Thymus (tissue), 14 donors: ENCODE measurements around the gene C2orf78. TPM values are rescaled to one million over a fixed set of nuclear protein-coding genes. Genes with fewer than 3 reads are reported as not detected.
"Not testable (repeated sequence)": the region's sequence is repeated elsewhere in the genome, so short reads cannot be mapped to it uniquely, and the experiment has no call there.

Experiments
- DNase-seq, 9 donors: peaks; one replicate each; pipeline ENCODE4 v3.0.0-alpha.2; 2013; ENCODE audit warnings: low spot score in 9 of 9, low read depth in 6 of 9, missing footprints in 1 of 9
- H3K27ac ChIP-seq, 2 donors: one replicate each; pipeline ENCODE4 v1.5.1; 2013; ENCODE audit warnings: control low read depth in 1 of 2, low read depth in 1 of 2, low read length in 1 of 2, mild to moderate bottlenecking in 1 of 2, moderate library complexity in 1 of 2
- H3K27me3 ChIP-seq, 2 donors: one replicate each; pipeline ENCODE4 v1.5.1; 2013; ENCODE audit warnings: low read length in 1 of 2; ENCODE audit not compliant: control insufficient read depth in 2 of 2, insufficient read depth in 1 of 2
- H3K36me3 ChIP-seq, 2 donors: one replicate each; pipeline ENCODE4 v1.5.1; 2013; ENCODE audit warnings: low read length in 1 of 2, mild to moderate bottlenecking in 1 of 2, moderate library complexity in 1 of 2; ENCODE audit not compliant: control insufficient read depth in 2 of 2, insufficient read depth in 2 of 2
- H3K4me1 ChIP-seq, 2 donors: one replicate each; pipeline ENCODE4 v1.5.1; 2013; ENCODE audit warnings: low read length in 2 of 2; ENCODE audit not compliant: control insufficient read depth in 2 of 2, insufficient read depth in 2 of 2
- H3K4me3 ChIP-seq, 2 donors: one replicate each; pipeline ENCODE4 v1.5.1; 2013; ENCODE audit warnings: low read length in 2 of 2, control low read depth in 1 of 2, mild to moderate bottlenecking in 1 of 2
- H3K9me3 ChIP-seq, 2 donors: one replicate each; pipeline ENCODE4 v1.5.1; 2013; ENCODE audit warnings: low read length in 1 of 2, mild to moderate bottlenecking in 1 of 2; ENCODE audit not compliant: control insufficient read depth in 2 of 2, insufficient read depth in 1 of 2
- WGBS: extraction: QIAGEN DNeasy Blood & Tissue Kit; methylation state at CpG from one replicate; pipeline ENCODE4 v1.1.7; 2013; 5-methylcytosine and 5-hydroxymethylcytosine counted together
- long read RNA-seq, 10 donors: transcript quantifications; one replicate each; lab custom pipeline, GENCODE V29; 2026
- polyA plus RNA-seq: library from polyadenylated mRNA; stranded (reverse); fragments of 200-250 nt; gene quantifications from one replicate; pipeline ENCODE4 v1.2.3, GENCODE V29; 2013
- total RNA-seq: library from RNA; stranded (reverse); fragments of 120-200 nt; gene quantifications from one replicate; pipeline ENCODE4 v1.2.4, GENCODE V29; 2013
- donor health status: healthy.

C2orf78 gene
- total RNA-seq (not detected), polyA plus RNA-seq (0.02 TPM)
- long read RNA-seq, donor 1, result 0 reads
- long read RNA-seq, donor 2, result 0 reads
- long read RNA-seq, donor 3, result 0 reads
- long read RNA-seq, donor 4, result 0 reads
- long read RNA-seq, donor 5, result 0 reads
- long read RNA-seq, donor 6, result 0 reads
- long read RNA-seq, donor 7, result 0 reads
- long read RNA-seq, donor 8, result 0 reads
- long read RNA-seq, donor 9, result 0 reads
- long read RNA-seq, donor 10, result 0 reads

- 69% methylated on average over 3 of the region's 3 CpGs for WGBS
- H3K4me3 ChIP-seq, H3K27me3 ChIP-seq, H3K36me3 ChIP-seq, DNase-seq, H3K27ac ChIP-seq, H3K4me1 ChIP-seq, H3K9me3 ChIP-seq: not testable (repeated sequence)
Measured at GRCh38 chr2:73783883-73784282, at the start of gene C2orf78. Gene C2orf78 (plus strand): TSS chr2:73784183. CDS start chr2:73784310, 127 bp downstream.

- Histone ChIP-seq H3K27me3 (peaks cover 0 to 3% of the 10 kb centered on the region in 2 donors), H3K4me3 (peak overlapping the region; percentile 60 to 98), H3K36me3 (peaks cover 7 to 24% of the 10 kb centered on the region in 2 donors), H3K4me1 (peaks cover 3 to 10% of the 10 kb centered on the region in 2 donors), H3K27ac (peak overlapping the region in 1 of 2 donors; percentile 26), H3K9me3 (peaks cover 0 to 13% of the 10 kb centered on the region in 2 donors)
- 15% methylated on average over 8 of the region's 8 CpGs for WGBS
- DNase-seq, result peak in 1 of 9 donors; percentile 17
Measured at GRCh38 chr2:73736378-73736777, 47.6 kb upstream of the C2orf78 start.

- 1% methylated on average over 49 of the region's 49 CpGs for WGBS
- peaks cover 0 to 13% of the 10 kb centered on the region in 2 donors for H3K9me3 ChIP-seq
- peaks cover 7 to 17% of the 10 kb centered on the region in 2 donors for H3K36me3 ChIP-seq
- peaks cover 3 to 10% of the 10 kb centered on the region in 2 donors for H3K4me1 ChIP-seq
- peak within 1 kb of the TSS; percentile 60 to 98 for H3K4me3 ChIP-seq
- DNase-seq, result peak; percentile 89 to 97 (median 94)
- peaks cover 0 to 3% of the 10 kb centered on the region in 2 donors for H3K27me3 ChIP-seq
- H3K27ac ChIP-seq, result peak within 1 kb of the TSS; percentile 81 to 82
Measured at GRCh38 chr2:73736855-73737779, 46.9 kb upstream of the C2orf78 start, which contains the start of gene TPRKB. Gene TPRKB (minus strand): TSS chr2:73737345. CDS start chr2:73734569, 2,776 bp downstream.

GRCh38 chr2:73739101-73739500 lies 44.9 kb upstream of the C2orf78 start:
- Histone ChIP-seq H3K4me1 (peaks cover 3 to 10% of the 10 kb centered on the region in 2 donors), H3K4me3 (no peak overlapping the region), H3K27ac (no peak overlapping the region), H3K27me3 (peaks cover 0 to 3% of the 10 kb centered on the region in 2 donors), H3K9me3 (peaks cover 0 to 13% of the 10 kb centered on the region in 2 donors), H3K36me3 (peaks cover 0 to 7% of the 10 kb centered on the region in 2 donors)
- WGBS, result 96% methylated on average over 3 of the region's 3 CpGs
- DNase-seq, result no peak

GRCh38 chr2:73740767-73741166 lies 43.2 kb upstream of the C2orf78 start:
- Histone ChIP-seq H3K27ac (no peak overlapping the region), H3K36me3 (peaks cover 0 to under 1% of the 10 kb centered on the region in 2 donors), H3K9me3 (peaks cover 0 to 13% of the 10 kb centered on the region in 2 donors), H3K4me1 (peaks cover 3 to 10% of the 10 kb centered on the region in 2 donors), H3K4me3 (no peak overlapping the region), H3K27me3 (peaks cover 0 to 3% of the 10 kb centered on the region in 2 donors)
- no peak for DNase-seq
- 93% methylated on average over 2 of the region's 2 CpGs for WGBS

GRCh38 chr2:73746015-73746876 lies 37.7 kb upstream of the C2orf78 start:
- no peak overlapping the region for H3K27ac ChIP-seq
- 93% methylated on average over 11 of the region's 11 CpGs for WGBS
- H3K36me3 ChIP-seq, result peaks cover 10 to 14% of the 10 kb centered on the region in 2 donors
- H3K27me3 ChIP-seq, result no peaks in the 10 kb centered on the region
- no peaks in the 10 kb centered on the region for H3K4me1 ChIP-seq
- no peak for DNase-seq
- H3K4me3 ChIP-seq, result no peak overlapping the region
- no peaks in the 10 kb centered on the region for H3K9me3 ChIP-seq

- no peaks in the 10 kb centered on the region for H3K4me1 ChIP-seq
- no peaks in the 10 kb centered on the region for H3K27me3 ChIP-seq
- H3K4me3 ChIP-seq, result no peak overlapping the region
- peaks cover 11 to 14% of the 10 kb centered on the region in 2 donors for H3K36me3 ChIP-seq
- no peak for DNase-seq
- no peak overlapping the region for H3K27ac ChIP-seq
- no peaks in the 10 kb centered on the region for H3K9me3 ChIP-seq
- 97% methylated on average over 3 of the region's 3 CpGs for WGBS
Measured at GRCh38 chr2:73746877-73747208, 37.1 kb upstream of the C2orf78 start.

GRCh38 chr2:73749314-73749713 lies 34.7 kb upstream of the C2orf78 start:
- Histone ChIP-seq H3K4me3 (no peak overlapping the region), H3K4me1 (no peaks in the 10 kb centered on the region), H3K36me3 (peaks cover 20 to 25% of the 10 kb centered on the region in 2 donors), H3K27me3 (no peaks in the 10 kb centered on the region), H3K27ac (no peak overlapping the region), H3K9me3 (peaks cover 0 to 5% of the 10 kb centered on the region in 2 donors)
- WGBS, result over 99% methylated on average over 2 of the region's 2 CpGs
- DNase-seq, result no peak
